GM12892 (cell line): Measurements from ENCODE around the gene GPR18.

Experiments
- POLR2A ChIP-seq: IDR thresholded peaks from 2 replicates; pipeline ENCODE4 v1.6.1; 2011; ENCODE audit warnings: low read depth, low read length, control low read depth
- POLR2AphosphoS5 ChIP-seq: IDR thresholded peaks from 2 replicates; pipeline ENCODE4 v1.6.1; 2011; ENCODE audit warnings: low read depth, low read length, control low read depth

GRCh38 chr13:99288089-99288488 is 29.9 kb upstream of the GPR18 start:
- no peak for TF ChIP-seq POLR2AphosphoS5
- TF ChIP-seq POLR2A: no peak
